Fibroblast of peridontal ligament (primary cell): ENCODE data around the gene CFAP119.

Experiments
- DNase-seq: peaks from one replicate; pipeline ENCODE4 v3.0.0-alpha.2; 2010; ENCODE audit errors: extremely low read depth

Gene CFAP119

DNA sequence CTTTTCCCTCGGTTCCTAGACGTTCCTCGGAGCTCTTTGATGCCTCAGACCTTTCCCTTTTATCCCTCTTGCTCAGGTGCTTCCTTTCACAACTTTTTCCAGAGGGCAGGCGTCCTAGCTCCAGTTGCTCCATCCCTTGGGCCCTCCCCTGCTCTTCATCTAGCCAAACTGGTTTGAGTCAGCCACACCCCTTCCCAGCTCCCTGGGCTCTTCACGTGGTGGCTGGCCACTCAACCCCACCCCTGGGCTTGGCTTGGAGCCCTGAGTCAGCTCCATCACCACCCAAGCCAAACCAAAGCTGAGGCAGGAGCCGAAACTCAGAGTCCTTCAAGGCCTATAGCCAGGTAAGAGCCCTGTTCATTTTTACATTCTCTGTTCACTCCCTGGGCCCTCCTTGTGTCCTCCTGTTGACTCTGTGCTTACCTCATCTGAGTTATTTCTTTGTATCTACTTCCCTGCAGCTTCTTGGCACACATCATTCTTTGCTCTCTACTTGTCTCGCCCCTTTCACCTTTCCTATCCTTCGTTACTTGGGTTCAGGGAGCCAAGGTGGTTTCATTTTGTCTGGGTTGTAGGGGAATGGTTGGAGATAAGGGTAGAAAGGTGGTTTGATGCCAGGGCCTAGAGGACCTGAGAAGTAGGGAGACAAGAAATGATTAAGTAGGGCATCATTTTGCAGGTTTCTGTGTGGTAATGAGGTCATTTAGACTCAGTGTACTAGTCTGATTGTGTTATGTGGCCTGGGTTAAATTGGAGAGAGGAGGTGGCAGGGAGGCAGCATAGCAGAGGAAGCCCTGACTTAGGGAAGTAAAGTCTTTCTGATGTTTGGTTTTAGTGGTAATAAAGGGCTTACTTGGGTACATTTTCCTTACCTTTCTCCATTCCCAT is 21.3 kb downstream of the CFAP119 start:
- DNase-seq = peak; percentile 81

DNA sequence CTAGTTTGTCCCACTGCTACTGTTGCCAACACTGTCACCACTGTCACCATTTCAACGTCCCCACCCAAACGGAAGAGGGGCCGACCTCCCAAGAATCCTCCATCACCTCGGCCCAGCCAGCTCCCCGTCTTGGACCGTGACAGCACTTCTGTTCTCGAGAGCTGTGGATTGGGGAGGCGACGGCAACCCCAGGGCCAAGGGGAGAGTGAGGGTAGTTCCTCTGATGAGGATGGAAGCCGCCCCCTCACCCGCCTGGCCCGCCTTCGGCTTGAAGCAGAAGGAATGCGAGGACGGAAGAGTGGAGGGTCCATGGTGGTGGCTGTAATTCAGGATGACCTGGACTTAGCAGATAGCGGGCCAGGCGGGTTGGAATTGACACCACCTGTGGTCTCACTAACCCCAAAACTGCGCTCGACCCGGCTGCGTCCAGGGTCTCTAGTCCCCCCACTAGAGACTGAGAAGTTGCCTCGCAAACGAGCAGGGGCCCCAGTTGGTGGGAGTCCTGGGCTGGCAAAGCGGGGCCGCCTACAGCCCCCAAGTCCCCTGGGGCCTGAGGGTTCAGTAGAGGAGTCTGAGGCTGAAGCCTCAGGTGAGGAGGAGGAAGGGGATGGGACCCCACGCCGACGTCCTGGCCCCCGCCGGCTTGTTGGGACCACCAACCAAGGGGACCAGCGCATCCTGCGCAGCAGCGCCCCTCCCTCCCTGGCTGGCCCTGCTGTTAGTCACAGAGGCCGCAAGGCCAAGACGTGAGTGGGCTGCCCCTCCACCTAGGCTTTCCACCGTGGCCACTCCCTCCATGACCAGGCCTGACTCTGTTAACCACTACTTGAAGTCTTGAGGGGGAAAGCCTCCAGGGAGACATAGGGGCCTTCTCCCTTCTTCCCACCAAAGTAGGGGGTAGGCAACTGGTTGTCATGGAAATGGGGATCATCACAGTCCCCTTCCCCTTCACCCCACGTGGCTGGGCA is 22.6 kb downstream of the CFAP119 start:
- DNase-seq = no peak

DNA sequence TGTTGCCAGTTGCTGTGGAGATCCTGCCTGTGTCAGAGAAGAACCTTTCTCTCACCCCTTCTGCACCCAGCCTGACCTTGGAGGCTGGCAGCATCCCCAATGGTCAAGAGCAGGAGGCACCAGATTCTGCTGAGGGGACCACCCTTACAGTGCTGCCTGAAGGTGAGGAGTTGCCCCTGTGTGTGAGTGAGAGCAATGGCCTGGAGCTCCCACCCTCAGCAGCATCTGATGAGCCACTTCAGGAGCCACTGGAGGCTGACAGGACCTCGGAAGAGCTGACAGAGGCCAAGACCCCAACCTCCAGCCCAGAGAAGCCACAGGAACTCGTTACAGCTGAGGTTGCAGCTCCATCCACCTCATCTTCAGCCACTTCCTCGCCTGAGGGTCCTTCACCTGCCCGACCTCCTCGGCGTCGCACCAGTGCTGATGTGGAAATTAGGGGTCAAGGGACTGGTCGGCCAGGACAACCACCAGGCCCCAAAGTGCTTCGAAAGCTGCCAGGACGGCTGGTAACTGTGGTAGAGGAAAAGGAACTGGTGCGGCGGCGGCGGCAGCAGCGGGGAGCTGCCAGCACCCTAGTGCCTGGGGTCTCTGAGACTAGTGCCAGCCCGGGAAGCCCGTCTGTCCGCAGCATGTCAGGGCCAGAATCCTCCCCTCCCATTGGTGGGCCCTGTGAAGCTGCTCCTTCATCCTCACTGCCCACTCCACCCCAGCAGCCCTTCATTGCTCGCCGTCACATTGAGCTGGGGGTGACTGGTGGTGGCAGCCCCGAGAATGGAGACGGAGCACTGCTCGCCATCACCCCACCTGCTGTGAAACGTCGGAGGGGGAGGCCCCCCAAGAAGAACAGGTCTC is 23.8 kb downstream of the CFAP119 start:
- DNase-seq = no peak

DNA sequence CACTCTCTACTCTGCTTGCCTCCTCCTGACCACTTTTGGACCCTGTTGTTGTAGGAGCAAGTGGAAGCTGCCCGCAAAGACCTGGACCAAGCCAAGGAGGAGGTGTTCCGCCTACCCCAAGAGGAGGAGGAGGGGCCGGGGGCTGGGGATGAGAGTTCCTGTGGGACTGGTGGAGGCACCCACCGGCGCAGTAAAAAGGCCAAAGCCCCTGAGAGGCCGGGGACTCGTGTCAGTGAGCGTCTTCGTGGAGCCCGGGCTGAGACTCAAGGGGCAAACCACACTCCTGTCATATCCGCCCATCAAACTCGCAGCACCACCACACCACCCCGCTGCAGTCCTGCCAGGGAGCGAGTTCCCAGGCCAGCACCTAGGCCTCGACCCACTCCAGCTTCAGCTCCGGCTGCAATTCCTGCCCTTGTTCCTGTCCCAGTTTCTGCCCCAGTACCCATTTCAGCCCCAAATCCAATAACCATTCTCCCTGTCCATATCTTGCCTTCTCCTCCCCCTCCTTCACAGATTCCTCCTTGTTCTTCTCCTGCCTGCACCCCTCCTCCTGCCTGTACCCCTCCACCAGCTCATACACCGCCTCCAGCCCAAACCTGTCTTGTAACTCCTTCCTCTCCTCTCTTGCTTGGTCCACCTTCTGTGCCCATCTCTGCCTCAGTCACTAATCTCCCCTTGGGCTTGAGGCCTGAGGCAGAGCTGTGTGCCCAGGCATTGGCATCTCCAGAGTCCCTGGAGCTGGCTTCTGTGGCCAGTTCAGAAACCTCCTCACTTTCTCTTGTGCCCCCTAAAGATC is 24.7 kb downstream of the CFAP119 start:
- no peak for DNase-seq

DNA sequence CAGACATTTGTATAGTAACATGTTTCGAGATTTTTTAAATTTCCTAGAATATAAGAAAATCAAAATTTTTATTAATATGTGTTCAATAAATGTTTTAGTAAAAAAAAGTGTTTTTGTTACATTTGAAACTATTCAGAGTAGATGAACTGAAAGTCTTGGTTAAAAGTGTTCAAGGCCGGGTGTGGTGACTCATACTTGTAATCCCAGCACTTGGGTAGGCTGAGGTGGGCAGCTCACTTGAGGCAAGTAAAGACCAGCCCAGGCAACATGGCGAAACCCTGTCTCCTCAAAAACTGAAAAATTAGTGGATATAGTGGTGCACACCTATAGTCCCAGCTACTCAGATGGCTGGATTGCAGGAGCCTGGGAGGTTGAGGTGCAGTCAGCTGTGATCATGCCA is 30.5 kb downstream of the CFAP119 start:
- DNase-seq = no peak

DNA sequence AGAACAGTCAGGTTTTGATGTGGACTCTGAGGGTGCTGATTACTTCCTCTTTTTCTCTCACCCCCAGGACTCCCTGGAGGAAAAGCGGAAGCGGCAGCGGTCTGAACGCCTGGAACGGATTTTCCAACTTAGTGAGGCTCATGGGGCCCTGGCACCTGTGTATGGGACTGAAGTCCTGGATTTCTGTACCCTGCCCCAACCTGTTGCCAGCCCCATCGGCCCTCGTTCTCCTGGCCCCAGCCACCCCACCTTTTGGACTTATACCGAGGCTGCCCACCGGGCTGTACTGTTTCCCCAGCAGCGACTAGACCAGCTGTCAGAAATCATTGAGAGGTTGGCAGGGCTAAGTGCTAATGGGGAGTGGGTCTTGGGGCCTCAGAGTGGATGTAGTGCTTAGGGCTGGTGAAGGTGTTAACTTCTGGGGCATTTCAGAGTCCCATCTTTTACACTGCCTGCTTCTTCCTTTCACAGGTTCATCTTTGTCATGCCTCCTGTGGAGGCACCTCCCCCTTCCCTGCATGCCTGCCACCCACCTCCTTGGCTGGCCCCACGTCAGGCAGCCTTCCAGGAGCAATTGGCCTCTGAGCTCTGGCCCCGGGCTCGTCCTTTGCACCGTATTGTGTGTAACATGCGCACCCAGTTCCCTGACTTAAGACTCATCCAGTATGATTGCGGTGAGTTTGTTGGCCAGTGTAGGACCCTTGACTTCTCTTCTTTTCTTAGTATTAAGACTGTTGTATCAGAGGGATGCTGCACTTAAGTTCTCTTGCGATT is 32.8 kb downstream of the CFAP119 start:
- no peak for DNase-seq

DNA sequence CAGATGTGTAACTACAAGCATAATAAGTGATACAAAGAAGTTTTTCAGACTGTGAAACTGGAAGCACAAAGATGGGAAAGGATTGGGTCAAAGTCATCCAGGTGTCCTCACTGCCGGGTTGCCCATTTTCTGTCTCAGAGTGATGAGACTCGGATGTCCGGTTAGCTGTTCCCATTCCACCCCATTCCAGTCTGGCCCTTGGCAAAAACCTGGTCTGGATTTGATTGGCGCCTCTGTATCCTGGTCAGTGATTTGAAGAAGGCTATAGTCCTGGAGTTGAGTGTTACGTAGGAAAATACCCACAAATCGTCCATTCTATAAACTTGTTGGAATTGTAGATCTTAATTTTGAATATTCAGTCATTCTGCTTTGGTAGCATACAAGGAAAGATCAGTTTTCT is 33.5 kb downstream of the CFAP119 start:
- DNase-seq = no peak

GRCh38 chr16:30725418-30725792 is 36.5 kb downstream of the CFAP119 start:
- DNase-seq = no peak

DNA sequence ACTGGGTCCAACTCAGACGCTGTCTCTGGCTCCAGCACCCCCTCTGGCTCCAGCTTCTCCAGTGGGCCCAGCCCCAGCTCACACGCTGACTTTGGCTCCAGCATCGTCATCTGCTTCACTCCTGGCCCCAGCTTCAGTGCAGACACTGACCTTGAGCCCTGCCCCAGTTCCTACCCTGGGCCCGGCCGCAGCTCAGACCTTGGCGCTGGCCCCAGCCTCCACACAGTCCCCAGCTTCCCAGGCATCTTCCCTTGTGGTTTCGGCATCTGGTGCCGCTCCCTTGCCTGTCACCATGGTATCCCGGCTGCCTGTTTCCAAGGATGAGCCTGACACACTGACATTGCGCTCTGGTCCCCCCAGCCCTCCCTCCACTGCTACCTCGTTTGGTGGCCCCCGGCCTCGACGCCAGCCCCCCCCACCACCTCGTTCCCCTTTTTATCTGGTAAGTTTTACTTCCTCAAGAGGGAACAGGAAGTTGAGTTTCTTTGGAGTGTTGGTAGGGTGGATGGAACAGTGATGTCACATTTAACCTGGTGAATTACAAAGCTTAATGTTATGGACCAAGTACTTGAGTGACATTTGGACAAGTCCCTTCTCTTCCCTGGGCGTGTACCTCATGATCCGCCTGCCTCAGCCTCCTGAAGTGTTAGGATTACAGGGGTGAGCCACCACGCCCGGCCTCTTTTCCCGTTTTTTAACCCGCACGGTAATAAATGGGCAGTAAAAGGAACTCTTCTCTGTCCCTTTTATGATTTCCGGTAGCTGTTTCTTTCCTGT is 37.0 kb downstream of the CFAP119 start:
- no peak for DNase-seq

- no peak for DNase-seq
Measured at GRCh38 chr16:30723725-30724355, 38.0 kb downstream of the CFAP119 start.

DNA sequence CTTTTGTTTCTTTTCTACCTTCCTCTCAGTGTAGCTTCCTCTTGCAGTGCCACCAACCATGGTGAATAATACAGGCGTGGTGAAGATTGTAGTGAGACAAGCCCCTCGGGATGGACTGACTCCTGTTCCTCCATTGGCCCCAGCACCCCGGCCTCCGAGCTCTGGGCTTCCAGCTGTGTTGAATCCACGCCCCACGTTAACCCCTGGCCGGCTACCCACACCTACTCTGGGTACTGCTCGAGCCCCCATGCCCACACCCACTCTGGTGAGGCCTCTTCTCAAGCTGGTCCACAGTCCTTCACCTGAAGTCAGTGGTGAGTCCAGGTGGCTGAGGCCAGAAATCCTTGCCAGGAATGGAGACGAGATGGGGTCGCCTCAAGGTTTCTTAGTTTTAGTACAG is 38.9 kb downstream of the CFAP119 start:
- no peak for DNase-seq

DNA sequence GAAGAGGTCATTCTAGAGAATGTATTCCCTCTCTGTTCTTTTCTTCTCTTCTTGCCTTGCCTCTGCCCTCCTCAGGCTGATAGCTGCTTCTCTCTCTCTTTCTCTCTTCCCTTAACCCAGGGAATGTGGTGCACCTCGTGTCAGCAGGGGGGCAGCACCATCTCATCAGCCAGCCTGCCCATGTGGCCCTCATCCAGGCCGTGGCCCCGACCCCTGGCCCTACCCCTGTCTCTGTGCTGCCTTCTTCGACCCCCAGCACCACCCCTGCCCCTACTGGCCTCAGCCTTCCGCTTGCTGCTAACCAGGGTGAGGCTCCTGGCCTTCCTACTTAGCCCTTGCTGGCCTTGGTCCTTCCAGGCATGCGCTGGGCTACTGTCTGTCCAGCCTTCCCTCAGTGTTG is 39.4 kb downstream of the CFAP119 start:
- no peak for DNase-seq

GRCh38 chr16:30721606-30722005 is 40.3 kb downstream of the CFAP119 start:
- DNase-seq = peak; percentile 65

DNA sequence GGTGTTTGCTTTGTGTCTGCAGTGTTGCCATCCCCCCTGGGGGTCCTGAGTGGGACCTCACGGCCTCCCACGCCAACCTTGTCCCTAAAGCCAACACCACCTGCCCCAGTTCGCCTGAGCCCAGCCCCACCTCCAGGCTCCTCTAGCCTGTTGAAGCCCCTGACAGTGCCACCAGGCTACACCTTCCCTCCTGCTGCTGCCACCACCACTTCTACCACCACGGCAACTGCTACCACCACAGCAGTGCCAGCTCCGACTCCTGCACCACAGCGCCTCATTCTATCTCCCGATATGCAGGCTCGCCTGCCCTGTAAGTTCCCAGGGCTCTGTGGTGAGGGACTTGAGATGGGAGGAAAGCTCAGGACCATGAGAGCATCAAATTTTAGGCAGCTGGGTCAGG is 40.7 kb downstream of the CFAP119 start:
- no peak for DNase-seq

GRCh38 chr16:30720694-30721093 is 41.2 kb downstream of the CFAP119 start:
- no peak for DNase-seq

DNA sequence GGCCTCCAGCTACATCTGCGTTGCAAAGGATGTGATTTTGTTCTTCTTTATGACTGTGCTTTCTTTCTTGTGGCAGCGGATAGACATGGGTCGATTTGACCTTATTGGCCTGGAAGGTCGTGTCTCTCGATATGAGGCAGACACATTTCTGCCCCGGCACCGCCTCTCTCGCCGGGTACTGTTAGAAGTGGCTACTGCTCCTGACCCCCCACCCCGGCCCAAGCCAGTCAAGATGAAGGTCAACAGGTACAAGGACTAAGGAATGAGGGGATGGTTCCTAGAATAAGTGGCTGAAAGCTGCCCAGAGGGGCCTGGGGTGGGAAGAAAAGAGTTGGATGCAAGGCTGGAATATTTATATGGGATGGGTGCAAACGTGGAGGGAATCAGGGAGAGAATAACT is 41.8 kb downstream of the CFAP119 start:
- no peak for DNase-seq

- no peak for DNase-seq
Measured at GRCh38 chr16:30715750-30716445, 46.0 kb downstream of the CFAP119 start.

GRCh38 chr16:30711712-30712111 is 50.1 kb downstream of the CFAP119 start:
- DNase-seq = no peak
